Stimulated activated CD4-positive, alpha-beta T cell treated with anti-CD3 and anti-CD28 coated beads, Interleukin-2, amount 100 ng/mL, for 24 hours (primary cell): ENCODE measurements around the gene MESP1.

Source experiments
- DNase-seq, 2 donors: peaks; one replicate each; pipeline ENCODE4 v3.0.0-alpha.2; 2020

MESP1 gene

DNA sequence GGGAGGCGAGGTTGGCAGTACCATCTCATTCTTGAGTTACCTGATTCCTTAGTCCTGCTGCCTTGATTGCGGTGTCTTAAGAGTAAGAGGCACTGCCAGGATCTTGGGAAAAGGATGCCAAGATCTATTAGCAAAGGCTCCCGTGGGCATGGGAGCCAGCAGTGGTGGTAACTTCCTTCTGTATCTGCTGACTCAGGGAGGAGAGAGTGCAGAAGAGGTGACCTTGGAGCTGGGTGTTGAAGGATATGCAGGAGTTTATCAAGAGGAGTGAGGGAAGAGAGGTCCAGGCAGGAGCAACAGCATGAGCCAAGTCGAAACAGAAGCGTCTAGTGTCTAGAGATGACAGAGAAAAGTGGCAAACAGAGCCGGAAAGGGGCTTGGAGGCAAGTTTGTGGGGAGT lies 29.6 kb upstream of the MESP1 start:
- DNase-seq, result no peak

DNA sequence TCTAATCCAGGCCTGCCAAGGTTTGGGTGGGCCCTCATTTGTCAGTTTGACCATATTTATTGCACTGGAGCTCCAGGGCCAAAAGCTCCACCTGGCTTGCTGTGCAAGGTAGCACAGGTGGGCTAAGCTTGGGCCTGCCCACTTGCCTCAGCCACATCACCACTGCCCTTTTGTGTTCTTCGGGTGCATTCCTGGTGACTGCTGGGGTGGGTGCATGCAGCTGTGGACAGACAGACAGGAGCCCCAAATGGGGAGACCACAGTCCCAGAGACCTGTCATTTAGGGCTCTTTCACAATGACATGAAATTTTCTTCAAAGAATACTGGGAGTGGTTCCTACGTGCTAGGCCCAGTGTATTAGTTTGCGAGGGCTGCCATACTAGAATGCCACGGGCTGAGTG lies 27.8 kb upstream of the MESP1 start:
- DNase-seq, result no peak

DNA sequence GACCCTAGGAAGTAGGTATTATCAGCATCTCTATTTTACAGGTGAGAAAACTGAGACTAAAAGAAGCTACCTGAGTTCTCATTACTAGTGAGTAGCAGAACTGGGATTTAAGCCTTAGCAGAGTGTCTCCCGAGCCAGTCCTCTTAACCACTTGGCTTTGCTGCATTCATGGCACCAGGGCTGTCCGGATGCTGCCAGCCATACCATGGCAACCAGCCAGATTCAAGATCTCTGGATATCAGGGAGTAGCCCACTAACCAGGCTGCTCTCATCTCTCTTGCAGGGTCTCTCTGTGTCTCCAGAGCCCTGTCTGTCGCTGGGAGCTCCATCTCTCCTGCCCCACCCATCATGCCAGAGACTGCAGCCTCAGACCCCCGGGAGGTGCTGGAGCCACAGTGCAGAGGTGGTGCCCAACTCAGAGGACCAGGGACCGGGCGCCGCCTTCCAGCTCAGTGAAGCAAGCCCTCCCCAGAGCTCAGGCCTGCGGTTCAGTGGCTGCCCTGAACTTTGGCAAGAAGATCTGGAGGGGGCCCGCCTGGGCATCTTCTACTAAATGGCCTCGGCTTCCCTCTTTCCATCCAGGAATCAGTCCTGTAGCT lies 26.8 kb upstream of the MESP1 start:
- no peak for DNase-seq

DNA sequence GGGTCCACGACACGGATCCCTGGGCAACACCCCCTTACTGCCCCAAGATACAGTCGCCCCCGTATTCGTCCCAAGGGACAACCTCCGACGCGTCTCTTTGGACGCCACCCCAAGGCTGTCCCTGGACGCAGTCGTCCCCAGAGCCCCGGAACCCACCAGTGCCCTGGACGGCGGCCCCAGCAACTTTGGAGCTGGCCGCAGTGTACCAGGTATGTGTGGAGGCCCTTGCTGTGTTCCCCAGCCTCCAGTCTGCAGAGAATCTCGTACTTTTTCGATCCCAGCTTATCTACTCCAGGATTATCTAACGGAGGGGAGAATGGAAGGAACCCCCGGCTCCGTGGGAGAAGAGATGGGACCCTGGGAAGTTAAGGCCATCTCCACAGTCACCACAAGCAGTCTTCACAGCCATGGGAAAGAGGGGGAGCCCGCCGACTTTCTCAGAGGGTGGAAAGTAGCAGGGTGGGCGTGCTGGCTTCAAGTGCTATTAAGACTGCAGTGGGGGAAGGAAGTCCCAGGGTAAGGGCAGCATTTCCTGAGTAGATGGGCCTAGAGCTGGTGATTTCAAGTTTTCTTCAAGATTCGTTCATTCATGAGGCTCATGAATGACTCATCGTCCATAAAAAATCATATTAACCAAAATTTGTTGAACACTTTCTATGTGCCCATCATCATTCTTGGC lies 26.2 kb upstream of the MESP1 start:
- no peak for DNase-seq

DNA sequence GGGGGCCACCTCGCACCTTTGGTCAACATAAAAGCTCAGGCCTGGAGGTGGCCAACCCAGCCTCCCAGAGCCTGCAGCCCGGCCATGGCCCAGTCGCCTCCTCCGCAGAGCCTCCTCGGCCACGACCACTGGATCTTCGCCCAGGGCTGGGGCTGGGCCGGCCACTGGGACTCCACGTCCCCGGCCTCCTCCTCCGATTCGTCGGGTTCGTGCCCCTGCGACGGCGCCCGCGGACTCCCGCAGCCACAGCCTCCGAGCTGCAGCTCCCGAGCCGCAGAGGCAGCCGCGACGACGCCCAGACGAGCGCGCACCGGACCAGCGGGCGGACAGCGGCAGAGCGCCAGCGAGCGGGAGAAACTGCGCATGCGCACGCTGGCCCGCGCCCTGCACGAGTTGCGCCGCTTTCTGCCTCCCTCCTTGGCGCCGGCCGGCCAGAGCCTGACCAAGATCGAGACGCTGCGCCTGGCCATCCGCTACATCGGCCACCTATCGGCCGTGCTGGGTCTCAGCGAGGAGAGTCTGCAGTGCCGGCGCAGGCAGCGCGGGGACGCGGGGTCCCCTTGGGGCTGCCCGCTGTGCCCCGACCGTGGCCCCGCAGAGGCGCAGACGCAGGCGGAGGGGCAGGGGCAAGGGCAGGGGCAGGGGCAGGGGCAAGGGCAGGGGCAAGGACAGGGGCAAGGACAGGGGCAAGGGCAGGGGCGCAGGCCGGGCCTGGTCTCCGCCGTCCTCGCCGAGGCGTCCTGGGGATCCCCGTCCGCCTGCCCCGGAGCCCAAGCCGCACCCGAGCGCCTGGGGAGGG lies 25.4 kb upstream of the MESP1 start, which contains the start of gene MESP2:
TSS of gene MESP2 (plus strand) at position 59 of the 799 bp plus-strand sequence. CDS start at position 85, 26 bp downstream.
- DNase-seq, result peak; percentile 56 to 69

DNA sequence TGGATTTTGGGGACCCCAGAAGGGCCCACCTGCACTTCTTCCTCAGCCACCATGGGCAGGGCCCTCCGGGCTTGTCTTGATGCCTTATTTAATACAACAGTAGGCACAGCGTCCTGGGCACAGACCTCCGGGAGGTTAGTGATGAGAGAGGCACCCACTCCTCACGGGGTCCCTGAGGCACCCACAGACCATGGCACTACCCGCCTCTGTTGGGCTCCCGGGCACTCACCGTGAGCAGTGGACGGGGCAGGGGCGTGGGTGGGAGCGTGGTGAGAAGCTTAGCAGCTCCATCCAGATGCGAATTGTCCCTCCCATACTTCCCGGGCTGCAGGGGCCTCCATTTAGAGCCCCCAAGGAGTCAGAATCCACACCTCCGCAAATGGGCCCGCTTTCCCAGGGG lies 24.8 kb upstream of the MESP1 start:
- no peak for DNase-seq

DNA sequence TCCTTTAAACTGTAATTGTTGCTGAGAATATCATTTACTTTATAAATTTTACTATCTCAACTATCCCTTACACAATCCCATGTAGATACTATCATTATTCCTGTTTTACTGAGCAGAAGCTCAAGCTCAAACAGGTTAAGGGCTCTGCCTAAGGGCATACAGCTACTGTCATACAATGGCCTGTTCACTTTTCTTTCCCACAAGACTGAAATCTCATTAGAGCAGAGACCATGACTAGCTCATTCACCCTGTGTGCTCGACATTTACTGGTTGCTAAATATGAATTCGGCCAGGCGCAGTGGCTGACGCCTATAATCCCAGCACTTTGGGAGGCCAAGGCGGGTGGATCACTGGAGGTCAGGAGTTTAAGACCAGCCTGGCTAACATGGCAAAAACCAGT lies 23.4 kb upstream of the MESP1 start:
- DNase-seq, result no peak

DNA sequence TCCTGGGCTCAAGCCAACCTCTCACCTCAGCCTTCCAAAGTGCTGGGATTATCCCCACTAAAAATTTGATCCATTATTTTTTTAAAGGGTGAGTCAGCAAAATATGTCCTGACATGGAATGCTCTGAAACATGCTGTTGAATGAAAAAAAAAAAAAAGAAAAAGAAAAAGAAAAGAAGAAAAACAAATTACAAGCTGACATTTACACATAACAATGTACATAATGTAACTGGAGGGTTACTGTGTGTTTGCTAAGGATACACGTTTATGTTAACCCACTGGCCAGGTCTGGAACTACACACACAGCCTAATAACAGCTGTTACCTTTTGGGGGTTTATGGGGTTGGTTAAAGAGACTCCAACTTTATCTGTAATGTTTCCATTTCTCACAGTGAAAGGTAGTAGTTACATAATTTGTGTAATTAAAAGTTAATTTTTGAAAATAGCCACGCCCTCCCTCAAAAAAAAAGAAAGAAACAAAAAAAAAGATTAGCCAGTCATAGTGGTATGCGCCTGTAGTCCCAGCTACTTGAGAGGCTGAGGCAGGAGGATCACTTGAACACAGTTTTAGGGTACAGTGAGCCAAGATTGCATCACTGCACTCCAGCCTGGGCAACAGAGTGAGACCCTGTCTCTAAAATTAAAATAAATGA lies 22.0 kb upstream of the MESP1 start:
- DNase-seq, result no peak

DNA sequence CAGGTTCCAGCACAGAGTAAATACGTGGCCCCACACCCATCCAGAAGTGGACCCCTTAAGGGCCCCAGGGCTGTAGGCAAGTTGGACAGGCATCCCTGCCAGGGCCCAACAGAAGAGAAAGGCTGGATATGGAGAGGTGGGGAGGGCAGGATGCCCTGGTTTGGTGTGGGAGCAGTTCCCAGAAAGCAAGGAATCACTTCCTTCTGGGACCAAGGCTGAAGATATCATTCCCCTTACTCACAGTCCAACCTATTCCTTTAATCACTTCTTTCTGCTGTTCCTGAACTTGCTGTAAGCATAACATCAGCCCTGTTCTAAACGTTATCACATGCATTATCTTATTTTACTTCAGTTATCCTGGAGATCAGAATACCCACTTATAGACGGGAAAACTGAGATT lies 19.0 kb upstream of the MESP1 start:
- no peak for DNase-seq

DNA sequence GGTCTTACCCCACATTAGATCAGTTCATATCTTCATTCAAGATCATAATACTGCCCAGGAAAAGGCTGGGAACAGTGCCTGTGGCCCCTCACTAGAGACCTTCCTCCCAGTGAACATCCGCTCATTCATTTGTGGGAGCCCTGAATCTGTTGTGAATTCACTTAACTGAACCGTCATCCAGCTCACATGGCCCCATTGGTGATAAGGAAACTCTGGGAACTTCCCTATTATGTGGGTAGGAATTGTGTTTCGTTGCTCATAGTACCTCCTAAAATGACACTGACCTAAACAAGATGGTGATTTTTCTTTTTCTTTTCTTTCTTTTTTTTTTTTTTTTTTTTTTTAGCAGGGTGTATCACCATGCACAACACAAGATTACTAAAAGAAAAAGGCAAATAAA lies 18.3 kb upstream of the MESP1 start:
- DNase-seq, result no peak

DNA sequence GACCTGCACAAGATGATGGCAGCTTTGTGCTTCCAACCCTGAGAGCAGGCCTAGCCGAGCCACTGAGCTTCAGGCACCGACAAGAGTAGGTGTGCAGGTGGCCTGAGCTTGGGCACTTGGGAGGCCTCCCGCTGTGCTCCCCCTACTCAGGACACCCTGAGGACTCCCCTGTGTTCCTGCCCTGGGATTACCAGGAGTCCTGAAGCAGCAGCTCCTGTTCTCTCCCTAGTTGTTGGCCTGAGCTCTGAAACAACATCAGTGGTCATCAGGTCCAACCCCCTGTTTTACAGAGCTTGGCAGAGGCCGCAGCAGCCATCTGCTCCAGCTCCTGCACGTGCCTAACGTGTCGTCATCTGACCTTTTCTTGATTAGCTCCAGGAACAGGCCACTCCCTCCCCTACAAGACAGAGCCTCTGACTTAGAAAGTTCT lies 17.0 kb upstream of the MESP1 start:
- no peak for DNase-seq

DNA sequence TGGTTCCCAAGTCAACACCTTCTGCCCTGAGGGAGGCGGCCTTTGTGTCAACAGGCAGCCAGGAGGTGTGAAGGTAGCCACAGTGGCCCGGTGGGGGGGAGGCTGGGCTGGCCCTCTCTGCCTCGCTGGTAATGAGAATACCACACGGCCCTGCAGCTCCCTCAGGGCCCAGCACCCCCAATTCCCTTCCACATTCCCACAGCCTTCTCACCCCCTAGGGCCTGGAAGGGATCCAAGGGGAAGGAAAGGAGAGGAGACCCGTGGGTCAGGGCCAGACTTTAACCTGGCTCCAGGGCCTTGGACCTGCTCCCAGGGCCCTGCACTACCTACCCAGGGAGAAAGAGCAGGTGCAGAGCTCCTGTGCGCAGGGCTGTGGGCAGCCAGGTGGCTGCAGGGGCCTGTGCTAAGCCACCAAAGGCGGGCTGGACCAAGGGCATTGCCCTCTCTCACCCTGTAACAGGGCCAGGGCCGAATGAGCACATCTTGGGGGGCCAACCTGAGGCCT lies 16.4 kb upstream of the MESP1 start:
- no peak for DNase-seq

DNA sequence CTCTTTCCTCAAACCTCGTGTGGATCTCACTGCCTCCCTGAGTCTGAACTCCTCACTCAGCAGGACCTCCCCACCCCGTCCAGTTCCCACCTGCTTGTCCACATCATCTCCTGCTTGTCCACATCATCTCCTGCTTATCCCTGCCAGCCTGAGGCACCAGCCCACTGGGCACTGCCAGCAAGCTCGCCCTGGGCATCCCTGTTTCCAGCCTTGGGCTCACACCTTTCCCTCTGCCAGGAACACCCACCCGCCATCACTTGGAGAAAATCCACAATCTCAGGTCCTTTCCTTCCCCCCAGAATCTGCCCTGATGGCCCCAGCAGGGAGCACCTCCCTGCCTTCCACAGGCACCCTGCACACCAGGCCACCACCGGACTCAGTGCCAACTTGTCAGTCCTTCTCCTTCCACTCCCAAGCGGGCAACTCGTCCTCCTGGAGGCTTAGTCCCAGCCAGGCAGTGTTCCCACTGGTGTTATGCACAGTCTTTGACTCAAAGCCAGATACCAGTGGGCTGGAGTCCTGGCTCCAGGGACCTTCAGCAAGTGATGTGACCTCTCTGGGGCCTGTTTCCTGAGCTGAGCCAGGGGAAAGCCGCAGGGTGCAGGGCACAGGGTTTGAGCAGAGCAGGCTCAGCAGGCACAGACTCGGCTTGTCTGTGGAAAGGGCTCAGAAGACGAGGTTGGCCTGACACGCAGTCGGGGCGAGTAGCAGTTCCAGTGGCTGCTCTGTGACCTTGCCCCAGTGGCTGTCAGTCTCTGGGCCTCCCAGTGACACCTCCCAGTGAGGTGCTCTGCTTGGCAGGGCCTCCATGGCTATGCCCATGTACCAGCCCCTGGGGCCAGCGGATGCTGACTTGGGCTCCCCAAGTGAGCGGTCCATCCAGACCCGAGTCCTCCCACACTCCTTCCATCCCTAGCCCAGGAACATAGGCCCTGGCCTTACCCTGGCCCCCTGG lies 15.6 kb upstream of the MESP1 start:
- DNase-seq, result no peak

DNA sequence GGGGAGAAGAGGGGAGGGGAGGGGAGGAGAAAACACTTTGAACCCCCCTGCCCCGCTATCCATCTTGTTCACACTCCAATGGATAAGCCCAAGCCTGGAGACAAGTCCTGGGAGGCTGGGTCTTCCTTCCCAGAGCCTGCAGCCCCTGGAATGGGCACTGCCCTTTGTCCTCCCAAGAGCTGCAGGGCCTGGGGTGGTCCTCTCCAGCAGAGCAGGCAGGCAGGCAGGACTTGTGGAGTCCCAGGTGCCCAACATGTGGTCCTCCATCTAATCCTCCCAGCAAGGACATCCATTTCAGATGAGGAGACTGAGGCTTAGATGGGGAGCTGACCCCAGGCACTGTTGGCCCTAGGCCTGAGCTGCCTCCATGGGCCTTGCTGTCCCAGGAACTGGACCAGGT lies 14.6 kb upstream of the MESP1 start:
- DNase-seq, result no peak

DNA sequence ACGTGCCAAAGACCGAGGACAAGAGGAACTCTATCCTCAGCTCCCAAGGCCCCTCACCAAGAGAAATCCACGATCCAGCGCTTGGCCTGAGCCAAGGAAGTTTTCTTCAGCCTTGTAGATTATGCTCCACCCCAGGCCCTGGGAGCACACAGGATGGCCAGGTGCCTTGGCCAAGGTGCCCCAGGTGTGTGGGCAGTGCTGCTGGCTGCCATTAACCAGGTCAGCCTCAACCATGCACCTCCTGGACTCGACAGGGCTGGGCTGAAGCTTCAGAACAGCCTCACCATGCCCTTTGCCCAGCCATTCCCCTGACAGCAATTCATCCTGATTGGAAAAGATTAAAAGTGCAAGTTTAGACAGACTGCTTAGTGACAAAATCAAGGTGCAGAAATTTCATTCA lies 10.9 kb upstream of the MESP1 start:
- no peak for DNase-seq

DNA sequence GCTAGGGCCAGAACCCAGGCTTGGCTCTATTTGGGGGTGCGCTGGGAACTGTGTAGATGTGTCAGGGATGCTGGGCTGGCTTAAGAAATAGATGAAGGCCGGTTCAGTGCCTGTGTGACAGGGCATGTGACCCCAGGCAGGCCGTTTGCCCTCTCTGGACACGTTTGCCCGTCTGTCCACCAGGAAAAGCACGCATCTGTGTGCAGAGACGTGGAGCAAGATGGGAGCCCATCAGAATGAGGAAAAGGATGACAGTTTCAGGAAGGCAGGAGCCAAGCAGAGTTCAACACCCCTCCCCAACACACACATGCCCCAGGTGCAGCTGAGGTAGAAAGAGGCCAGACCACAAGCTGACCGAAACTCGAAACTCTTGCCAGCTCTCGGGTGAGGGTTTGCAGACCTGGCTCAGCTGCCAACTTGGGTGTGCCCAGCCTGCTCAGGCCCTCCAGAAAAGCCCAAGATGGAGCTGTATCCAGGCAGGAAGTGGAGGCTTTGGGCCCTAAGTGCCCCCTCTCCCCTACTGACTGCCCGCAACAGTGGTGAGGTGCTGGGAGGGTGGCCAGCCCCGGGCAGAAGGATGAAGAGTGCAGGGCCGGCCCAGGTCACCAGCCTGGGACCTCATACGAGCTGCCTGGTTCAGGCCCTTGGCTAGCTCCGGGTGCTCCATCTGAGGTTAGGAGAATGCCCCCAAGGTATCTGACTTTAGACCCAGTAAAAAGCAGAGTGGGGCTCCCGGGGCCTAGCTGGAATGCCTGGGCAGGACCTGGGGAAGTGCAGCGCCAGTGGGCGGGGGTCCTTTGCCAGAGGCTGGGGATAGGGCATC lies 10.2 kb upstream of the MESP1 start:
- DNase-seq, result no peak

DNA sequence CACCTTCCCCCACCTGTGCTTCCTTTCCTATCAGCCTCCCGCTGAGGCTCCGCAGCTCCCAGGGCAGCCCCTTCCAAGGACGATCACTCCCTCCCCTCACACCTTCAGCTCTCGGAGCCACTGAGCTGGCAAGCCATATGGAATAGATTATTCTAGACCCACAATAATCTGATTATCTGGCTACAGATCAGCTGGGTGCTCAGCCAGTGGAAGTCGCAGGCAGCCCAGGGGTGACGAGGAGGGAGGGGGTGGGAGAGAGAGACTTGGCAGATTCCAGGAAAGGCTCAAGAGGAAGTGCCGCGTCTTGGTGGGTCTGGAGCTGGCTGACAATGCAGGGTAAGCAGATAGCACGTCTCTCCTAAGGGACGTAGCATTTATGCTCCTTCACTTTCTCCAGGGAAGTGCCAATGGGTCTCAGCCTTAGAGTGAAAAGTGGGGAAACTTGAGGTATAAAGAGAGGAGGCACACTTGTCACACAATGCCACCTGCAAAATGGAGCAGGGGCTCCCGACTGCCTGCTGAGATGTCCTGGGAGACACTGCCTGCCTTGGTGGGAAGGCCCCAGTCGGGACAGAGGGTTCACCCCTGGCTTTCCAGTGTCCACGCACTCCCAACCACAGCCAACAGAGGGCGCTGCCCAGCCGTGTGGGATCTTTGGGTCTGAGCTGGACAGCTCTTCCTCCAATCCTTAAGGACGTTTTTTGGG lies 9.4 kb upstream of the MESP1 start:
- DNase-seq, result peak; percentile 80 to 83

DNA sequence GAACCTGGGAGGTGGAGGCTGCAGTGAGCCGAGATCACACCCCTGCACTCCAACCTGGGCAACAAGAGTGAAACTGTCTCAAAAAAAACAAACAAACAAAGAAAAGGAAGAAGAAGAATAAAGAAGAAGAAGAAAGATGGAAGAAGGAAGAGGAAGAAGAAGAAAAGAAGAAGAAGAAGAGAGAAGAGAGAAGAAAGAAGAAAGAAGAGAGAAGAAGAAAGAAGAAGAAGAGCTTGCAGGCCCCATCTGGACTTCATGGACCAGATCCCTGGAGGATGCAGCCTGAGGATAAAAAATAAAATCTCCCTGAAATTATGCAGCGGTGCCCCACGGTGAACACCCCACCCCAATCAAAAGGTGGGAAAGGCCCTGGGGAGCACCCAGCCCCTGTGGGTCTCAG lies 8.8 kb upstream of the MESP1 start:
- no peak for DNase-seq

DNA sequence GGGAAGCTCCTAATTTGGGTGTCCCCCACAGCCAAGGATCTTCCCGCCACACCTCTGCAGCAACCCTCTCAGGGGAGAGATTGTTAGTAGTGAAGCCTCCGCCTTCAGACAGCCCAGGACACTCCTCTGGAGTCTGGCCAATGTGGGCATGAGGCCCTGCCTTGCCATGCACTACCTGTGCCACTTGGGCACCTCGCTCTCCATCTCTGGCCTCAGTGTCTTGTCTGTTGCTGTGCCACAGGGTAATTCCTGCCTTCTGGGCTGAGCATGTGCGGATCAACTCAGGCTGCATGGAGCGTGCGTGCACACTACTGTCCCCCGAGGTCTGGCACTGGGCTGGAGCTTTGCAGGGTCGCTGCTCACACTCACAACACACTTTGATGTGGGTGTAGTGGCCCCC lies 7.9 kb upstream of the MESP1 start:
- no peak for DNase-seq

DNA sequence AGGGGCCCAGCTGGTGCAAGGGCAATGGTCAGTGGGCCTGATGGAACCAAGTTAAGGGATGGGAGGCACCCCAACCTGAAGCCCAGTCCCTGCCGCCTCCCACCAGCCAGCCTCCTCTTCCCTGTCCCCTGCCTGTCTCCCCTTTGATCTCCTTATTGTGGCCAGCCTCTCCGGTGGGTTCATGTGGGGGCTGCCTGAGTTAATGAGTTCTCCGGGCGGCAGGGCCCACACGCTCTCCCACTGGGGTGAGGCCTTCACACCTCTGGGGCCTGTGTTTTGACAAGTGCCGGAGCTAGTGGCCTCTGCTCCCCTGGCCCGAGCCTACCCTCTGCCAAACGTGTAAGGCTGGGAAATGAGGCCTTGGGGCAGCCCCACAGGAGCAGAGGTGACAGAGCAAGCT lies 7.2 kb upstream of the MESP1 start:
- no peak for DNase-seq

DNA sequence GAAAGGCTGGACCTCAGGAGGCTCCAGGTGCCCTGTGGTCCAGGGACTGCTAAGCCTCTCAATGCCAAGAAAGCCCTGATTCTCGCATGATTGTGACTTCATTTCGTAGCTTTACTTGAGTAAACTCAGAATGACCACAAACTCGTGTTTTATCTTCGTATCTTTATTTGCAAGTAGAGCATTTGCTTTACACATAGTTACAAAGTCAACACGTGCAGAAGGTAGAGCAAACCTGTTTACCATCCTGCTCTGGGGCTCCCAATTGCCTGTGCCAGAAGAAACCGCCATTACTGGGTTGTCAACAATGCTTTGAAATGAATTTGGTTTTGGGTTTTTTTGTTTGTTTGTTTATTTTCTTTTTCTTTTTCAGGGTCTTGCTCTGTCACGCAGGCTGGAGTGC lies 5.8 kb upstream of the MESP1 start:
- no peak for DNase-seq
